Nucleus accumbens (tissue), 56 donors: ENCODE data around the gene ACE.
"Not testable (repeated sequence)": the region's sequence is repeated elsewhere in the genome, so short reads cannot be mapped to it uniquely, and the experiment has no call there.

Source experiments
- DNase-seq, 56 donors: peaks; one replicate each; lab custom pipeline; 2025; lab: John Stamatoyannopoulos, UW

ACE gene

DNA sequence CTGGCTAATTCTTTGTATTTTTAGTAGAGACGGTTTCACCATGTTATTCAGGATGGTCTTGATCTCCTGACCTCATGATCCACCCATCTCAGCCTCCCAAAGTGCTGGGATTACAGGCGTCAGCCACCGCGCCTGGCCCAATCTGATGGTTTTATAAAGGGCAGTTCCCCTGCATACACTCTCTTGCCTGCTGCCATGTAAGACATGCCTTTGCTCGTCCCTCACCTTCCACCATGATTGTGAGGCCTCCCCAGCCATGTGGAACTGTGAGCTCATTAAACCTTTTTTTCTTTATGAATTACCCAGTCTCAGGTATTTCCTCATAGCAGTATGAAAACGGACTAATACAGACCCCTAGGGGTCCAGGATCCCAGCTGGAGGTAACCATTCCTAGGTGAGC is 8.8 kb upstream of the ACE start:
- not testable (repeated sequence) for DNase-seq

- DNase-seq: no peak
Observed at GRCh38 chr17:63474174-63474573, 2.7 kb upstream of the ACE start.

GRCh38 chr17:63474586-63475460 is 2.0 kb upstream of the ACE start:
- no peak for DNase-seq

- peak in 19 of 56 donors; percentile 12 to 64 (median 31) for DNase-seq
Observed at GRCh38 chr17:63475491-63476412, 1.1 kb upstream of the ACE start.

DNA sequence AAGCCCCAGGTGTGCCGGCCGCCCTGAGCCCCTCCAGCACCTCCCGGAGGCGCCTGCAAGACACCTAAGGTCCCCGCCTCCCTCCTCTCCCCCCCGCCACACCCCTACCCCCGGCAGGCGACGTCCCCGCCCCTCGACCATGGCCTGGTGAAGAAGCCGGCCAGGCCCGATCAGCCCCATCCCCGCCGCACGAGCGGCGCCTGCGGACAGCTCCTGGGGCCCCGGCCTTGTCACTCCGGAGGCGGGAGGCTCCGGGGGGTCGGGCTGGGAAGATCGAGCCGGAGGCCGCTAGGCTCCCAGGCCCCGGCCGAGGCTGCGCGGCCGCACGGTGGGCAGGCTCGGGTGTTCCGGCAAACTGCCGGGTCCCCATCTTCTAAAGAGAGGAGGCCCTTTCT is 405 bp upstream of the ACE start:
- peak in 3 of 56 donors; percentile 27 to 44 (median 27) for DNase-seq

DNA sequence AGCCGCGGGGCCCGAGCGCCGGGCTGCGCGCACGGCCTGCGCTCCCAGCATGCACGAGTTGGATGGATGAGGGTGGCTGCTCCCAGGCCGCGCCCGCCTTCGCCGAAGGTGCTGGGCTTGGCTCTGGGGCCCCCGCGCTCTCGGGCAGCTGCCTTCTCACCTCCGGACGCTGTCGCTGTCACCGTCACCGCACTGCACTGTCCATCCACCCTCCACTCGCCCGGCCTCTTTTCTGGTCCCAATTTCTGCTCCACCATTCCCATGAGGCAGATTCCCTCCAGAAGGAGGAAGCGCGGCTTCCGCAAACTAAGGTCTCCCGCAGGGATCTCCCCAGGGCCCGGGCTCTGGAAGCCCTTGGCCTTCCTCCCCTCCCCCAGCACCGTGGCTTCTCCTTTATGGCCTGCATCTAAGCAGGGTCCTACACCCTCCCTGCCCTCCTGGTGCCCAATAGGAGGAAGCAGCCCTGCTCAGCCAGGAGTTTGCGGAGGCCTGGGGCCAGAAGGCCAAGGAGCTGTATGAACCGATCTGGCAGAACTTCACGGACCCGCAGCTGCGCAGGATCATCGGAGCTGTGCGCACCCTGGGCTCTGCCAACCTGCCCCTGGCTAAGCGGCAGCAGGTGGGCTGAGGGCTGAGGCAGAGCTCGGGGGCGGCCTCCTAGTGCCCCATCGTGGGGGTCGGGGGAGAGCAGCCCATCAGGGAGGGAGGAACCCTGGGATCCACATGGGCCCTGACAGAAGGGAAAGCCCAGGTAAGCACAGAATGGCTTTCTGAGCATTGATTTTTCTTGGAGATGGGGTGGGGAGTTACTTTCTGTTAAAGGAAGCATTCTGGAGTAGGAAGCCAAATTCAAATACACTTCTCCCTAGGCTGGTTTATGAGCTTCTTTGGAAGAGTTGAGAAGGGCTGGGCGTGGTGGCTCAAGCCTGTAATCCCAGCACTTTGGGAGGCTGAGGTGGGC is 899 bp downstream of the ACE start:
- peak in 5 of 56 donors; percentile 24 to 54 (median 40) for DNase-seq

DNA sequence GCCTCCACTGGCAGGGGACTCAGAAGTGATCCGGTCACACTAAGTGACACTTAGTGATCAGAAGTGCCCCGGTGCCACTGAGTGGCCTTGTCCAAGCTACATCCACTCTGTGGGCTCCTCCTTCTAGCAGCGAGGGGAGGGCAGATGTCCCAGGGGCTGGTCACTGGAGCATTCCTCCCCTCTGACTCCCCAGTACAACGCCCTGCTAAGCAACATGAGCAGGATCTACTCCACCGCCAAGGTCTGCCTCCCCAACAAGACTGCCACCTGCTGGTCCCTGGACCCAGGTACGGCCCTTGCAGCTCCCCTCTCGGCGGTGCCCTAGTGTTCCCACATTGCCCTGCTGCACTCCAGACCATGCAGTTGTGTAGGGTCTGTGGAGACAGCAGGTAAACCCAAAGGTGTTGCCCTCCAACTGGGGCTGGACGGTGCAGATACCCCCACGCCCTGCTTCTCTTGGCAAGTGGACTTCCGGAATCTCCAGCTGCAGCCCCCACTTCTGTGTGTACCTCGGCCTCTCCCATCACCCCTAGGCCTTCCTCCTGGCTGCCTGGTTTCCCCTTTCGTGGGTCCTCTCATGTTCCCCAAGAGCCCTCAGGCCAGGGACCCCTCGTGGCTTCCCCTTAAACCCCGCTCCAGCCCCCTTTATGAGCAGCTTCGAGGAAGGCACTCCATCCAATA is 2.1 kb downstream of the ACE start:
- peak in 30 of 56 donors; percentile 3 to 67 (median 24) for DNase-seq

DNA sequence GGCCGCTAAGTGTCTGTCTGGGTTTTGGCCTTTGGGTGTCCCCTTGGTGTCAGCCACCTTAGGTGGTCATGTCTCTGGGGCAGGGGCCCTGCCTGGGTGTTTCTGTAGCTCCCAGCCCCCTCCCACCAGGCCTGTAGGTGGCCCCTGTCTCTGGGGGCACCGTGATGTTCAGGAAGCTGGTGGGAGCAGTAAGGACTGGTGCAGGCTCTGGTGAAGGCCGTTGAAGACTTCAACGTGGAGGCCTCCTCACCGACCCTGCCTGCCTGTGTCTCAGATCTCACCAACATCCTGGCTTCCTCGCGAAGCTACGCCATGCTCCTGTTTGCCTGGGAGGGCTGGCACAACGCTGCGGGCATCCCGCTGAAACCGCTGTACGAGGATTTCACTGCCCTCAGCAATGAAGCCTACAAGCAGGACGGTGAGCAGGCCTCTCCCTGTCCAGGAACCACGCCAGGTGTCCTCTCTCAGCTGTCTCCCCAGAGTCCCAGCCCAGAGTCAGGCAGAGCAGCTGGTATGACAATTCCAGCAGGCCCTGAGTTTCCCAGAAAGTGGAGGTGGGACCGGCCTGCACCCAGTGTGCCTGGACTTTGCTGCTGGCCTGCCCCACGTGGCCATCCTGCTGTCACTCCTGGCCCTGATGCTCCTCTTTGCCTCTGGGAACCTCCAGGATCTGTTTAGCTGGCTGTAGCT is 2.8 kb downstream of the ACE start:
- no peak for DNase-seq

- no peak for DNase-seq
Observed at GRCh38 chr17:63480192-63480784, 3.4 kb downstream of the ACE start.

GRCh38 chr17:63480826-63481487 is 4.1 kb downstream of the ACE start:
- no peak for DNase-seq

DNA sequence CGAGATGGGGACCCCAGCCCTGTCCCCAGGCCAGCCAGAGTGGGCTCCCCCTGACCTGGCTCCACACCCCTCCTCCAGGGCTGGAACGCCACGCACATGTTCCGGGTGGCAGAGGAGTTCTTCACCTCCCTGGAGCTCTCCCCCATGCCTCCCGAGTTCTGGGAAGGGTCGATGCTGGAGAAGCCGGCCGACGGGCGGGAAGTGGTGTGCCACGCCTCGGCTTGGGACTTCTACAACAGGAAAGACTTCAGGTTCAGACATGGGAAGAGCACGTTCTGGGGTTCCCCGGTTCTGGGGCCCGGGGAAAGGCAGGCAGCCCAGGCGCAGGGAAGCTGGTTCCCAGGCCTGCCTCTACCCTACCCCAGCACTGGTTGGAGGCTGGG is 4.6 kb downstream of the ACE start:
- DNase-seq: no peak

DNA sequence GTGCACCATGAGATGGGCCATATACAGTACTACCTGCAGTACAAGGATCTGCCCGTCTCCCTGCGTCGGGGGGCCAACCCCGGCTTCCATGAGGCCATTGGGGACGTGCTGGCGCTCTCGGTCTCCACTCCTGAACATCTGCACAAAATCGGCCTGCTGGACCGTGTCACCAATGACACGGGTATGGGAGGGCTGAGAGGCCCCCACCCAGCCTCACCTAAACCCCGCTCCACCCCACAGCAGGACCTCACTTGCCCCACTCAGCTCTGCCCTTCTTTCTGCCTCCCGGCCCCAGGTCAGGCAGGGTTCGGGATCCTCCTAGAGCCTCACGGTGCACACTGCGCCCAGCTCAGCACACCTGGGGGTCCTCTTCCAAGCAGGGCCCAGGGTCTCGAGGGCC is 5.6 kb downstream of the ACE start:
- no peak for DNase-seq

GRCh38 chr17:63483038-63483437 is 6.2 kb downstream of the ACE start:
- no peak for DNase-seq

GRCh38 chr17:63483655-63484575 is 7.1 kb downstream of the ACE start:
- no peak for DNase-seq

DNA sequence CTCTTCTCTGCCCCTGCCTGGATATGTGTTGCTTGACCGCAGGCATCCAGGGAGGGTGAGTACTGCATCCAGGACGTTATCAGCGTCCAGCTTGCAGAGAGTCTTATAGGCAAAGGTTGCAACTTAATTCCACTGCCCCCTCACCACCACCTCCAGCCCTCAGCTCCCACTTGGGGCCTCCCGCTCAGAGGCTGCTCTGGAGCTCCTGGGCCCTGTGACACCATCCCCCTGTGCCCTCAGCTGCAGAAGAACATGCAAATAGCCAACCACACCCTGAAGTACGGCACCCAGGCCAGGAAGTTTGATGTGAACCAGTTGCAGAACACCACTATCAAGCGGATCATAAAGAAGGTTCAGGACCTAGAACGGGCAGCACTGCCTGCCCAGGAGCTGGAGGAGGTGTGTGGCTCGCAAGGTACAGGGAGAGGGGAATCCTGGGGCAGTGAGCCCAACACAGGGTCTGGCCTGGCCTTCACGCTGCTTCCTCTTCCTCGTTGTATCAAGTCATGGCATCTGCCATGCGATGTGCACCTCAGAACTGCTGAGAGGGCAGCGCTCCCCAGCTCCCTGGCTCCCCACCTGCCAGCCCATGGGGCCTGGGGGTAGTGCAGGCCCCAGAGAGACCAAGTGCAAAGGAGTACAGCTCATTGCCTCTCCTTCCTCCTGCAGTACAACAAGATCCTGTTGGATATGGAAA is 9.6 kb downstream of the ACE start:
- DNase-seq: no peak

GRCh38 chr17:63487014-63487339 is 10.1 kb downstream of the ACE start:
- DNase-seq: no peak

DNA sequence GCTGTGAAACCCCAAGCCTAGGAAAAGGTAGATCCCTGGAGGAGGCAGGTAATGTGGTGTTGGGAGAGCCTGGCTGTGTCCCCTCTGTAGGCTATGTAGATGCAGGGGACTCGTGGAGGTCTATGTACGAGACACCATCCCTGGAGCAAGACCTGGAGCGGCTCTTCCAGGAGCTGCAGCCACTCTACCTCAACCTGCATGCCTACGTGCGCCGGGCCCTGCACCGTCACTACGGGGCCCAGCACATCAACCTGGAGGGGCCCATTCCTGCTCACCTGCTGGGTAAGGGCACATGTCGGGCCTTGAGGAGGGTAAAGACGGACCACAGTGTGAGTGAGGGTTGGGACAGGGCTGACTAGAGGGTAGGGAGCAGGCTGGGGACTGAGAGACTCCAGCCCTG is 12.0 kb downstream of the ACE start:
- DNase-seq: no peak
